Left lung (tissue), 10 donors: ENCODE measurements around the gene AMPD3. TPM values are rescaled to one million over a fixed set of nuclear protein-coding genes. Genes with fewer than 3 reads are reported as not detected.

Source experiments
- ATAC-seq: fragments of 200-7000 bp; cut with Tn5 transposase; one replicate; pipeline ENCODE4 v1.9.1; 2020; ENCODE audit warnings: moderate library complexity
- DNase-seq, 4 donors: peaks; one replicate each; pipeline ENCODE4 v3.0.0-alpha.2; 2013 to 2020
- H3K27ac ChIP-seq, 2 donors: fragments of 200-600 bp; sonication (generic) in 1 of 2; one replicate each; pipeline versions ENCODE4 v1.5.0 to v1.8.0; 2020 to 2021
- H3K27me3 ChIP-seq, 2 donors: fragments of 200-600 bp; sonication (generic) in 1 of 2; one replicate each; pipeline versions ENCODE4 v1.5.0 to v1.8.0; 2020 to 2021
- H3K36me3 ChIP-seq, 2 donors: fragments of 200-600 bp; sonication (generic) in 1 of 2; one replicate each; pipeline versions ENCODE4 v1.5.0 to v1.8.0; 2020 to 2021
- H3K4me1 ChIP-seq, 2 donors: fragments of 200-600 bp; one replicate each; pipeline ENCODE4 v1.8.0; 2021
- H3K4me3 ChIP-seq, 2 donors: fragments of 200-600 bp; sonication (generic) in 1 of 2; one replicate each; pipeline versions ENCODE4 v1.5.0 to v1.8.0; 2020 to 2021; ENCODE audit warnings: mild to moderate bottlenecking in 1 of 2
- H3K9me3 ChIP-seq, 2 donors: fragments of 200-600 bp; sonication (generic) in 1 of 2; one replicate each; pipeline versions ENCODE4 v1.5.0 to v1.8.0; 2020 to 2021
- intact Hi-C, 2 donors: fragments of 100-400 bp; cut with DNase I; formaldehyde crosslinking; loops; one replicate each; pipeline versions ENCODE4 v1.11.2 to v1.14.2; 2022
- polyA plus RNA-seq, 6 donors: library from polyadenylated mRNA; unstranded; fragments of 120-200 nt; gene quantifications; one replicate each; pipeline ENCODE4 v1.2.1, GENCODE V29; 2013; ENCODE audit not compliant: insufficient read length in 6 of 6
- total RNA-seq, 2 donors: library from RNA; stranded (reverse); fragmentation: NEBNext Ultra II Directional; extraction: Animal tissue kit (Norgen Biotek cat#: 25700); gene quantifications; one replicate each; pipeline ENCODE4 v1.2.1, GENCODE V29; 2021
- TF ChIP-seq, protein P1 (sequence below), 2 donors: fragments of 200-600 bp; sonication (generic) in 1 of 2; IDR thresholded peaks; one replicate each; pipeline versions ENCODE4 v1.5.0 to v1.8.0; 2021; ENCODE audit warnings: antibody characterized with exemption in 2 of 2
- donor health status: DM: no; HTN: yes; CAD: no.
- donor health status: DM: no; HTN: no; CAD: no.

Gene AMPD3
- total and polyA plus RNA-seq, 8 donors = 6.6 to 28.8 (median 8.1) TPM

DNA sequence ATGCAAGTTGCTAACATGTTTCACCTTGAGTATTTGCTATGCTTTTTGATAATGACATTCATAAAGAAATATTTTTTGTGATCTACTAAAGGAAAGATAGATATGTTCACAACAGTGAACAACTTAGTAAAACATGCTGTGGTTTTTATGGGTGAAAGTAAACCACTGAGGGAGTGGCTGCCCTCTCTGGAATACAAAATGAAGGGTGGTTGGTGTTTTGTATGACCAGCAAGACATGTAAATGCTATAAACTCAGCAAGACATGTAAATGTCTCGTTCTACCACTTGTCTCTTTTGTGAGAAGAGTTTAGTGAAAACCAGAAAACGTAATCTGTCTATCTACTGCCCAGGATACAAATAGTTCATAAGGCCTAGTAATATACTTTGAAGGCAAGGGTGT is 7.6 kb upstream of the AMPD3 start:
- peaks cover 0 to 11% of the 10 kb centered on the region in 2 donors for H3K27me3 ChIP-seq
- no peak for ATAC-seq
- TF ChIP-seq, protein P1, sequence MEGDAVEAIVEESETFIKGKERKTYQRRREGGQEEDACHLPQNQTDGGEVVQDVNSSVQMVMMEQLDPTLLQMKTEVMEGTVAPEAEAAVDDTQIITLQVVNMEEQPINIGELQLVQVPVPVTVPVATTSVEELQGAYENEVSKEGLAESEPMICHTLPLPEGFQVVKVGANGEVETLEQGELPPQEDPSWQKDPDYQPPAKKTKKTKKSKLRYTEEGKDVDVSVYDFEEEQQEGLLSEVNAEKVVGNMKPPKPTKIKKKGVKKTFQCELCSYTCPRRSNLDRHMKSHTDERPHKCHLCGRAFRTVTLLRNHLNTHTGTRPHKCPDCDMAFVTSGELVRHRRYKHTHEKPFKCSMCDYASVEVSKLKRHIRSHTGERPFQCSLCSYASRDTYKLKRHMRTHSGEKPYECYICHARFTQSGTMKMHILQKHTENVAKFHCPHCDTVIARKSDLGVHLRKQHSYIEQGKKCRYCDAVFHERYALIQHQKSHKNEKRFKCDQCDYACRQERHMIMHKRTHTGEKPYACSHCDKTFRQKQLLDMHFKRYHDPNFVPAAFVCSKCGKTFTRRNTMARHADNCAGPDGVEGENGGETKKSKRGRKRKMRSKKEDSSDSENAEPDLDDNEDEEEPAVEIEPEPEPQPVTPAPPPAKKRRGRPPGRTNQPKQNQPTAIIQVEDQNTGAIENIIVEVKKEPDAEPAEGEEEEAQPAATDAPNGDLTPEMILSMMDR (IDR thresholded peaks at IDR 0.05) = no peak
- intact Hi-C loops = no loop called here
- H3K36me3 ChIP-seq = no peaks in the 10 kb centered on the region
- DNase-seq = no peak
- no peak overlapping the region for H3K27ac ChIP-seq
- H3K9me3 ChIP-seq = no peaks in the 10 kb centered on the region
- peaks cover 3 to 22% of the 10 kb centered on the region in 2 donors for H3K4me1 ChIP-seq
- H3K4me3 ChIP-seq = no peak overlapping the region

DNA sequence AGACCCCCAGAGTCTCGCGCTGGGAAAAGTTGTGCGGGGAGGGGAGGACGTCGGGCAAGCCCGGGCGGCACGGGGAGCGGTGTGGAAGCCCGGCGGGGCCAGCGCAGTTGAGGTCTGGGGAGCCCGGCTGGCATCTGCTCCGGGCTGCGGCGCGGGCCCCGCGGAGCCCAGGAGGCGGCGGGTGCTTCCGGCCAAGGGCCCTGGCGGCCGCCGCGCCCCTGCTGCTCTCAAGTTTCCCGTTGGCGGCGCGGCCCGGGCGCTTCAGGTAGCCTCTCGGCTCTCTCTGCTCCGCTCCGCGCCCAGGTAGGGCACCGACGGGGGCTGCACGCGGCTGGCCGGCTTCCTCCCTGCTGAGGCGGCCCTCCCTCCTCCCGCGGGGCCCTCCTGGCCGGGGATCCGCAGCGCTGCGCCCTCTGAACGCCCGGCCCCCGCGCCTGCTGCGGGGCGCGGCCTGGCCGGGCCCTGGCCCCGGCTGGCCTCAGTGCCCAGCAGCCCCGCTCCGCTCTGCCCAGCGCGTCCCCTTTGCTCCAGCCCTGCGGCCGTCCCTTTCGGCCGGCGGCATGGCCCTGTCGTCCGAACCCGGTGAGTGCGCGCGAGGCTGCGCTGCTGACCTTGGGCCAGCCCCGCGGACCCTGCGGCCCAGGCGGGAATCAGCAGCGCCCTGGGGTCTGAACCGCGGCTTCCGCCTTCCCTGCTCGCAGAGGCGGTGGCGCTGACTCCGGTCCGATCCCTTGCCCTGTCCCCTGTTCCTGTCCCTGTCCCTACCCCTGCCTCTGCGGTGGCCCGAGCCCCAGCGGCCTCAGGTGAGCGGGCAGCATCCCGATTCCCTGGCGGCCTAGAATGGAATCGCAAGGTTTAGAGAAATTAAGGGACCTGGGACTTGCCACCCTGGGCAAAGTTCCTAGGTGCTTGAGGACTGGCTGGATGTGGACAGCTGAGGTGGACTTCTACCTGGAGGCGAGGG is 4.3 kb upstream of the AMPD3 start:
- Histone ChIP-seq H3K27me3 (peaks cover 0 to 11% of the 10 kb centered on the region in 2 donors), H3K4me1 (peaks cover 3 to 46% of the 10 kb centered on the region in 2 donors), H3K36me3 (no peaks in the 10 kb centered on the region), H3K27ac (peak overlapping the region; percentile 70 to 91), H3K4me3 (peak overlapping the region; percentile 50 to 57), H3K9me3 (no peaks in the 10 kb centered on the region)
- TF ChIP-seq, protein P1 (IDR thresholded peaks at IDR 0.05) = peak; percentile 19 to 55
- intact Hi-C loops = no loop called here
- ATAC-seq (peak; percentile 80), DNase-seq (peak; percentile 34 to 93 (median 56))

DNA sequence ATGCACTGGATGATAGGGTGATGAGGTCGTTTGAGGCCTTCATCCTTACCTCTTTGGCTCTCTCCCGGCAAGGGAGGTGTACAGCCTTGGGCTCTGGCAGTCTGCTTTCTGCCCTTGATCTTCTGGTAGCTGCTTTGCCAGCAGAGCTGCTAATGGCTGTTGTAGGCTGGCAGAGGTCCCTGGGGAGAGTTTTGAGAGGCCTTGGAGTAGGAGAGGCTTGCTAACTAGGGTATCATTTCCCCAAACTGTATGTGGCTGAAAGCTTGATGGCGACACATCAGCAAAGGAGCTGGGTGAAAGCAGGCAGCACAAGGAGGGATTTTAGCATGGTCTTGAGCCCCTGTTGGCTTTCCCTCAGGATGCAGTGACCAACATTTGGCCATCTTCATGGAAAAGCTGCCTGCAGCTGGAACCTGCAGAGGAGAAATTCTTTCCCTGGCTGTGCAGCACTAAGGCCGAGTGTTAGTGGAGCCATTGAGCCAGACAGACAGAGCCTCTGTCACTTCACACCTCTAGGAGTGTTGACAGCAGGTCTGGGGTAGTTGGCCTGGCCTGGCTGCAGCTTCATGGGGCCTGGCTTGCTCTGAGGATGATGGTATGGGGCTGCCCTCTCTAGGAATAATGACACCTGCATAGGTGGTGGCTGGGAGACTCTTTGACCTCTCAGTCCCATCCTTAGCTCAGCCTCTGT is 3.5 kb upstream of the AMPD3 start:
- Histone ChIP-seq H3K4me1 (peaks cover 4 to 54% of the 10 kb centered on the region in 2 donors), H3K27ac (peak overlapping the region in 1 of 2 donors; percentile 91), H3K9me3 (no peaks in the 10 kb centered on the region), H3K36me3 (no peaks in the 10 kb centered on the region), H3K27me3 (peaks cover 0 to 11% of the 10 kb centered on the region in 2 donors), H3K4me3 (peak overlapping the region in 1 of 2 donors; percentile 57)
- TF ChIP-seq, protein P1 (IDR thresholded peaks at IDR 0.05) = no peak
- intact Hi-C loops = no loop called here
- ATAC-seq (no peak), DNase-seq (no peak)

DNA sequence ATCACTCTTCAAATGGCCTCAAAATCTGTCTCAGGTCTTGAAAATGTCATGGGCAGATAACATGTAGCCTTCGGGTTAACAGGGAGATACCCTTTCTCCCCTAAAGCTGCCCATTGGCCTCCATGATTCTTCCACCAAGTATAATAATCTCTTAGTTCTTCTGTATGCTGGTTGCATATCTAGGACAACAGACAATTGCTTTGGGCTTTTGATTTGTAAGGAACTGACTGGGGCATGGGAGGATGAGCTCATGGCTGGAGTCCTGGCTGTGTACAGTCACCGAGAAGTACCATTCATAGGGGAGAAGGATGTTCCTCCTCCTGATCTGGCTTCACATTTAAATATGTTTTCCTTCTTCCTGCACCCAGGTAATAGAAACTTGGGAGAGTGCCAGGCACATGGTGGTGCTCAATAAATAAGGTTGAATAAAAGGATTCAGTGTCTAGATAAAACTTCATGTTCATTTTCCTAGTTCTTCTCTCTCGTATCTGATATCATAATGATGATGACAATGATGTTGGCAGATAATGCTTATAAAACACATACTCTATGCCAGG is 2.8 kb upstream of the AMPD3 start:
- intact Hi-C loops = no loop called here
- peak overlapping the region in 1 of 2 donors; percentile 91 for H3K27ac ChIP-seq
- TF ChIP-seq, protein P1 (IDR thresholded peaks at IDR 0.05) = no peak
- DNase-seq (no peak), ATAC-seq (no peak)
- no peak overlapping the region for H3K4me3 ChIP-seq
- peaks cover 0 to 11% of the 10 kb centered on the region in 2 donors for H3K27me3 ChIP-seq
- no peaks in the 10 kb centered on the region for H3K36me3 ChIP-seq
- H3K4me1 ChIP-seq = peaks cover 6 to 61% of the 10 kb centered on the region in 2 donors
- no peaks in the 10 kb centered on the region for H3K9me3 ChIP-seq
